Mucosa of descending colon (tissue), 3 donors: Measurements from ENCODE around the gene SBF2. TPM values are rescaled to one million over a fixed set of nuclear protein-coding genes. Genes with fewer than 3 reads are reported as not detected.
A peak's percentile ranks its signal among the peaks of the same experiment; 100 is the strongest.

Experiments
- ATAC-seq: fragments of 200-7000 bp; cut with Tn5 transposase; one replicate; pipeline ENCODE4 v1.9.1; 2020; ENCODE audit warnings: mild to moderate bottlenecking, moderate library complexity
- DNase-seq, 3 donors: peaks; one replicate each; pipeline ENCODE4 v3.0.0-alpha.2; 2020
- H3K36me3 ChIP-seq: fragments of 200-600 bp; one replicate; pipeline ENCODE4 v1.8.0; 2021; ENCODE audit warnings: low read depth, mild to moderate bottlenecking
- H3K4me1 ChIP-seq: fragments of 200-600 bp; one replicate; pipeline ENCODE4 v1.8.0; 2021; ENCODE audit warnings: low read depth, mild to moderate bottlenecking
- H3K4me3 ChIP-seq: fragments of 200-600 bp; one replicate; pipeline ENCODE4 v1.8.0; 2021; ENCODE audit warnings: mild to moderate bottlenecking
- H3K9me3 ChIP-seq: fragments of 200-600 bp; one replicate; pipeline ENCODE4 v1.8.0; 2021; ENCODE audit warnings: mild to moderate bottlenecking
- intact Hi-C, 2 donors: fragments of 100-400 bp; cut with DNase I in 1 of 2; cut with micrococcal nuclease in 1 of 2; formaldehyde crosslinking; loops; one replicate each; pipeline versions ENCODE4 v1.11.0 to v1.11.1; 2022; cut with DNase I, micrococcal nuclease
- total RNA-seq, 3 donors: library from RNA; stranded (reverse); fragmentation: NEBNext Ultra II Directional in 2 of 3; extraction: Animal tissue kit (Norgen Biotek cat#: 25700) in 2 of 3; gene quantifications; one replicate each; pipeline versions ENCODE4 v1.2.1 to v1.2.4, GENCODE V29; 2021 to 2023
- TF ChIP-seq, protein P1 (sequence below): fragments of 200-600 bp; IDR thresholded peaks from one replicate; pipeline ENCODE4 v1.8.0; 2022; ENCODE audit warnings: antibody characterized with exemption, mild to moderate bottlenecking
- donor health status: DM: no; HTN: no; CAD: no; lungs with moderate emphysema.
- donor health status: DM: no; HTN: no; CAD: no.
- donor health status: DM: no; HTN: yes; CAD: no.

SBF2 gene
- total RNA-seq, 3 donors from 2014 or later = 35.2 to 60.3 (median 48.2) TPM

DNA sequence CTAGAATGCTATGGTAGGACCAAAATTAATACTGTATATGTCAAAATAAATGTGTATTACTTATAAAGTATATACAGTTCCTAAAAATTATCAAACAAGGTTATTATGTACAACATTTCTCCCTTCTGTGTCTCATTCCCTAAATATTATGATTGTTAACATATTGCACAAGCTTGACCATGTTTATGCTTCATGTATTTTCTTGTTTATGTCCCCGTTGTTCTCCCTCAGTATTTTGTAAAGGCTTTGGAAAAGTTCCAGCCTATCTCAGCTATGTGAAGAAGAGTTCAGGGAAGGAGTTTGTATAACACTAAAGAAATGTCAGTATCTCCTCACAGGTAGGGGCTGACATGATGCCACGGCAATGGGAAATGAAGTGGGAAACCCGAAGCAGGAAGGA is 30.5 kb upstream of the SBF2 start:
- Histone ChIP-seq H3K4me3 (no peak overlapping the region), H3K9me3 (no peaks in the 10 kb centered on the region), H3K36me3 (no peaks in the 10 kb centered on the region), H3K4me1 (peaks cover 20% of the 10 kb centered on the region)
- no peak for DNase-seq
- TF ChIP-seq, protein P1, sequence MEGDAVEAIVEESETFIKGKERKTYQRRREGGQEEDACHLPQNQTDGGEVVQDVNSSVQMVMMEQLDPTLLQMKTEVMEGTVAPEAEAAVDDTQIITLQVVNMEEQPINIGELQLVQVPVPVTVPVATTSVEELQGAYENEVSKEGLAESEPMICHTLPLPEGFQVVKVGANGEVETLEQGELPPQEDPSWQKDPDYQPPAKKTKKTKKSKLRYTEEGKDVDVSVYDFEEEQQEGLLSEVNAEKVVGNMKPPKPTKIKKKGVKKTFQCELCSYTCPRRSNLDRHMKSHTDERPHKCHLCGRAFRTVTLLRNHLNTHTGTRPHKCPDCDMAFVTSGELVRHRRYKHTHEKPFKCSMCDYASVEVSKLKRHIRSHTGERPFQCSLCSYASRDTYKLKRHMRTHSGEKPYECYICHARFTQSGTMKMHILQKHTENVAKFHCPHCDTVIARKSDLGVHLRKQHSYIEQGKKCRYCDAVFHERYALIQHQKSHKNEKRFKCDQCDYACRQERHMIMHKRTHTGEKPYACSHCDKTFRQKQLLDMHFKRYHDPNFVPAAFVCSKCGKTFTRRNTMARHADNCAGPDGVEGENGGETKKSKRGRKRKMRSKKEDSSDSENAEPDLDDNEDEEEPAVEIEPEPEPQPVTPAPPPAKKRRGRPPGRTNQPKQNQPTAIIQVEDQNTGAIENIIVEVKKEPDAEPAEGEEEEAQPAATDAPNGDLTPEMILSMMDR = no peak
- intact Hi-C loops = loop anchor here in 1 of 2 donors (10.0 kb wide), 1 partner anchor 570 kb away; no protein-coding TSS in a partner anchor
- no peak for ATAC-seq

DNA sequence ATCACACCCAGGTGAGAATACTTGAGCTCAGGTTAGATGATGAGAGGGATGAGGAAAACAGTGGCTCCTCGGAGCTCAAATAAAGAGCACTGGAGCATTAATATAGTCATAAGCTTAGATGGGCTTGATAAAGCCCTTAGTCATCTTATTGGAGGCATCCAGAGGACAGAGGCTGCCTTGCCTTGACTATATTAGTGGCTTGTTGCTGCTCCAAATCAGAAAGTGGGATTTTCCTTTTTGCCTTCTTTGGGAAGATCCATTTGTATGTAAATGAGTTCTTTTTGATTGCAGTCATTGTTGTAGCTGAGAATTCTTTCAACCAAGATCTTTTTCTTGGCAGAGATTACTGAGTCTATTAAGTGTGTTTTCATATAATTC is 29.8 kb upstream of the SBF2 start:
- intact Hi-C loops = loop anchor here in 1 of 2 donors (10.0 kb wide), 1 partner anchor 569 kb away; no protein-coding TSS in a partner anchor
- H3K4me1 ChIP-seq = peaks cover 17% of the 10 kb centered on the region

DNA sequence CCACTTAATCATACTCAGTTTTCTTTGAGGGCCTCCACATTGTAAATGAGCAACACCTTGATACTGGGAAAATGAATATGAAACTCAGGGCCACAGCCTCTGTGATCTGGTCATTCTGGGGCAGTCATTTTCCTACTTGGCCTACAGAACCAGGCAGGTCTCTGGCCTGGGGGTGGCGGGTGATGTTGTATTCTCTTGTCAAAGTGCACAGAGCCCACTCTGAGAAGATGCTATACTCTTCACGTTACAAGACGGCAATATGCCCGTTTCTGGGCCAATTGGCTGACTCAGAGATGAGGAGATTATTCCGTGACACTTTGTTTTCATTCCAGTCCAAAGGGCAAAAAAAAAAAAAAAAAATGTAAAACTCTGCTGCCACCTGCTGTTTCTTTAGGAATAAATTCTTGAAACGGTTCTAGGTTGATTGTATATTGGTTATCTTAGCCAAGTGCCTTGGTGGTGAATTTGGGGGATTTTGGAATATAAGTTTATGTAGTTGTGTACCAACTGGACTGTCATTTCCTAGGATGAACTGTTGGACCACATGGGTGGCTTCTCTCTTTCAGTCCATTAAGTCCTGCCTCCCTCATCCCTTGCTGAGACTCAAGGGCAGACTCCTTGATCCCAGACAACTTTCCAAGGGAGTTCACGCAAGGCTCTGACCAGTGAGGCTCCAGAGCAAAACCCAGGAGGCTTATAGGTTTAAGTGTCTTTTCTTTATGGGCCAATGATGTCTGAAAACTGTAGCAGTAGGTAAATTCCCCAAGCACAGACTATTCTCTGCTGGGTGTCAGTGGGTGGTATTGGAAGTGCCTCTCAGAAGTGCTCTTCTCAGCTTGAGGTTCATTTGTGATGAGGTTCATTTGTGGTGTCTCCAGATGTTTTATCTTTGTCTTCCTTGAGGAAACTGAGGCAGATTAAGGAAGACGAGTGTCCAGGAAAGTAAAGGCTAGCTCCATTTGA is 29.1 kb upstream of the SBF2 start:
- H3K36me3 ChIP-seq = no peaks in the 10 kb centered on the region
- ATAC-seq = peak; percentile 64
- intact Hi-C loops = loop anchor here in 1 of 2 donors (10.0 kb wide), 1 partner anchor 568 kb away; no protein-coding TSS in a partner anchor
- no peaks in the 10 kb centered on the region for H3K9me3 ChIP-seq
- peaks cover 14% of the 10 kb centered on the region for H3K4me1 ChIP-seq
- TF ChIP-seq, protein P1 = no peak
- H3K4me3 ChIP-seq = no peak overlapping the region
- peak in 2 of 3 donors; percentile 48 to 71 for DNase-seq

More for the DNA sequence above, 29.8 kb upstream of the SBF2 start:
- ATAC-seq = no peak
- Histone ChIP-seq H3K36me3 (no peaks in the 10 kb centered on the region), H3K9me3 (no peaks in the 10 kb centered on the region), H3K4me3 (no peak overlapping the region)
- TF ChIP-seq, protein P1 = no peak
- DNase-seq = no peak

DNA sequence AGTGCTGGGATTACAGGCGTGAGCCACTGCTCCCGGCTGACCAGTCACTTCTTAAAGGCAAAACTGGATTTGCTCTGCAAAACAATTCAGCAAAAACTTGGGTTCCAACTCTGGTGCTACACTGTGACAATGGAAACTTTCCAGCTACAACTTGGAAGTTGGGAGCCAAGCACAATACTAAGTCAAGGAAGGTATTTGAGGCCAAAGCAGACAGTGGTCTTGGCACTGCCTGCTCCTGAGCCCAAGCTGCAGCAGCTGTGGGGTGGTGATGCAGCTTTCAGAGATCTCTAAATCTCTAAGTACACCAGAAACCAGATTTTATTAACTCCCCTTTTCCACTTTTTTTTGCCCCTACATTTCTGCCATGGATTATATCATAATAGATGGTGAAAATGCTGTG is 28.4 kb upstream of the SBF2 start:
- Histone ChIP-seq H3K4me1 (peaks cover 14% of the 10 kb centered on the region), H3K4me3 (no peak overlapping the region), H3K36me3 (no peaks in the 10 kb centered on the region), H3K9me3 (no peaks in the 10 kb centered on the region)
- no peak for ATAC-seq
- DNase-seq = no peak
- intact Hi-C loops = loop anchor here in 1 of 2 donors (10.0 kb wide), 1 partner anchor 568 kb away; no protein-coding TSS in a partner anchor
- TF ChIP-seq, protein P1 = no peak

DNA sequence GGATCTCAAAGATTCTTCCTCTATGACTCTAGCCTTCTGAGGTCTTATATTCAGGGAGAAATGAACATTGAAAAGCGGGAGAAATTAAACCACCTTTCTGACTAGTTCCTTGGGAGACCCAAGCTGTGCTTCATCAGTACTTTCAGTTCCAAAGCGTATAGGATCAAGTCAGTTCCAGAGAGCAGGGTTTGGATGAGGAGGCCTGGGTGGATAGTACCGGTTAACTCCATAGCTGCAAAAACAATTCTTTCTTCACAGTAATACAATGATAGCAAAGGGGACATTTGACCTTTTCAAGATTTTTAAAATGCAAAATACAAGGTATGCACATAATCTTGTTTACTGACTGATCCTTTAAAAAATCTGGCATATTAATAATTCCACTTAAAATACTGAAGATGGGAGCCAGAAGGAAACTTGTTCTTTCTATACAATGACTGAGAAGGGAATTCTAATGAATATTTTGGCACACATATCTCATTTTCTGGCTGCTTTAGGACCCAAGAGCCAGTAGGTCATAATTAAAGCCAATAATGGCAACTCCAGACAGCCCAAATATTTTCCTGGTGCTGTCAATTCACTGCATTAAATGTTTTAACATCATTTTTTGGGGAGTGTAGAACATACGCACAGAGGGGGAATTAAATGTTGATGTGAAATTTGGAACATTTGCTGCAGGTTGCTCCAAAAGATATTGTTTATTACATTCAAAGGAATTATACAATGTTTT is 26.9 kb upstream of the SBF2 start:
- peaks cover under 1% of the 10 kb centered on the region for H3K4me1 ChIP-seq
- no peak for DNase-seq
- intact Hi-C loops = loop anchor here in 1 of 2 donors (10.0 kb wide), 1 partner anchor 566 kb away; no protein-coding TSS in a partner anchor

More for the DNA sequence above, 26.9 kb upstream of the SBF2 start:
- no peak for ATAC-seq
- H3K36me3 ChIP-seq = no peaks in the 10 kb centered on the region
- TF ChIP-seq, protein P1 = no peak
- no peaks in the 10 kb centered on the region for H3K9me3 ChIP-seq
- no peak overlapping the region for H3K4me3 ChIP-seq
